Measurements from ENCODE around the gene TP73.

Gene TP73

GRCh38 chr1:3780901-3781300, 128.6 kb downstream of the TP73 start:
- Mint-ChIP-seq H3K36me3 (ENCODE audit: low read depth) (peaks cover 56% of the 10 kb centered on the region), H3K4me1 (no peaks in the 10 kb centered on the region), H3K9me3 (no peaks in the 10 kb centered on the region), H3K27me3 (ENCODE audit: low read depth) (no peaks in the 10 kb centered on the region), H3K27ac (no peak overlapping the region), H3K4me3 (no peak overlapping the region)
- TF ChIP-seq CTCF (IDR thresholded peaks at IDR 0.05; ENCODE audit: unreplicated experiment in 3 of 3) = no peak

GRCh38 chr1:3783651-3784474, 131.5 kb downstream of the TP73 start:
- no peak overlapping the region for H3K4me3 Mint-ChIP-seq
- no peaks in the 10 kb centered on the region for H3K4me1 Mint-ChIP-seq
- no peaks in the 10 kb centered on the region for H3K9me3 Mint-ChIP-seq
- TF ChIP-seq CTCF (IDR thresholded peaks at IDR 0.05; ENCODE audit: unreplicated experiment in 3 of 3) = no peak
- peaks cover 74% of the 10 kb centered on the region for H3K36me3 Mint-ChIP-seq (ENCODE audit: low read depth)
- no peak overlapping the region for H3K27ac Mint-ChIP-seq
- H3K27me3 Mint-ChIP-seq (ENCODE audit: low read depth) = peaks cover 3% of the 10 kb centered on the region

DNA sequence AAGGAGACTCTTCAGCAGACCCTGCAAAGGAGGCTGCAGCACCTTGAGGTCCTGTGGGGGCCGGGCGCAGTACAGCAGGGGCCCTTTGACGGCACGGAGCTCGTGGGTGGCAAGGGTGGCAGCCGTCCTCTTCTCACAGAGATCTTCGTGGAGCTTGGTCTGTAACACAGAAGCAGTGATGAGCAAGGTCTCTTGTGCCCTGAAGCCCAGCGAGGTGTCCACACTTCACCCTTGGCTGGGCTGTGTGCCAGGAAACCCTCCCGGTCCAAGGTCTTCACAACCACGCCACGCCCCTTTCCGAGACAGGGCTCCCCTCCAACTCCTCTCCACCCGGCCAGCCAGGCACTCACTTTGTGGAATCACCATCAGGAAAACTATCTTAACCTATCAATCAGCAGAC, 132.7 kb downstream of the TP73 start:
- H3K4me1 Mint-ChIP-seq = no peaks in the 10 kb centered on the region

GRCh38 chr1:3785456-3786157, 133.3 kb downstream of the TP73 start:
- Mint-ChIP-seq H3K36me3 (ENCODE audit: low read depth) (peaks cover 58% of the 10 kb centered on the region), H3K9me3 (no peaks in the 10 kb centered on the region), H3K4me3 (no peak overlapping the region), H3K27me3 (ENCODE audit: low read depth) (peaks cover 3% of the 10 kb centered on the region), H3K27ac (no peak overlapping the region), H3K4me1 (no peaks in the 10 kb centered on the region)
- TF ChIP-seq CTCF (IDR thresholded peaks at IDR 0.05; ENCODE audit: unreplicated experiment in 3 of 3) = peak; percentile 23 to 47 (median 43)

More for the DNA sequence above, 132.7 kb downstream of the TP73 start:
- Mint-ChIP-seq H3K36me3 (ENCODE audit: low read depth) (peaks cover 64% of the 10 kb centered on the region), H3K27ac (no peak overlapping the region), H3K27me3 (ENCODE audit: low read depth) (peaks cover 3% of the 10 kb centered on the region), H3K4me3 (no peak overlapping the region), H3K9me3 (no peaks in the 10 kb centered on the region)
- no peak for TF ChIP-seq CTCF (IDR thresholded peaks at IDR 0.05; ENCODE audit: unreplicated experiment in 3 of 3)

Measured in nephron (organoid).